HG02840 (cell line): Measurements from ENCODE around the gene METTL1.
"Not testable (repeated sequence)": the region's sequence is repeated elsewhere in the genome, so short reads cannot be mapped to it uniquely, and the experiment has no call there.

ENCODE experiments used
- ATAC-seq: cut with Tn5 transposase; IDR thresholded peaks from one replicate; pipeline ENCODE4 v1.9.1; 2021; ENCODE audit warnings: mild to moderate bottlenecking, moderate library complexity, moderate number of reproducible peaks; ENCODE audit not compliant: unreplicated experiment, low FRiP score

METTL1 gene

GRCh38 chr12:57800965-57801364 lies 29.1 kb upstream of the METTL1 start:
- no peak for ATAC-seq

GRCh38 chr12:57797933-57798332 lies 26.0 kb upstream of the METTL1 start:
- no peak for ATAC-seq

- ATAC-seq = no peak
Observed at GRCh38 chr12:57796996-57797395, 25.1 kb upstream of the METTL1 start.

GRCh38 chr12:57795354-57795753 lies 23.4 kb upstream of the METTL1 start:
- ATAC-seq = no peak

GRCh38 chr12:57793920-57794319 lies 22.0 kb upstream of the METTL1 start:
- no peak for ATAC-seq

GRCh38 chr12:57783861-57784260 lies 12.0 kb upstream of the METTL1 start:
- no peak for ATAC-seq

GRCh38 chr12:57783466-57783801 lies 11.5 kb upstream of the METTL1 start:
- no peak for ATAC-seq

- ATAC-seq = peak; percentile 84
Observed at GRCh38 chr12:57782608-57783465, 10.9 kb upstream of the METTL1 start, which contains the start of gene TSFM. TSS of gene TSFM (plus strand) at chr12:57782787. CDS start at chr12:57782802, 15 bp downstream.

- no peak for ATAC-seq
Observed at GRCh38 chr12:57782243-57782607, 10.3 kb upstream of the METTL1 start.

- ATAC-seq = no peak
Observed at GRCh38 chr12:57781801-57782200, 9.9 kb upstream of the METTL1 start.

- ATAC-seq = no peak
Observed at GRCh38 chr12:57781244-57781643, 9.3 kb upstream of the METTL1 start.

GRCh38 chr12:57780284-57780897 lies 8.5 kb upstream of the METTL1 start:
- no peak for ATAC-seq

GRCh38 chr12:57779736-57780135 lies 7.8 kb upstream of the METTL1 start:
- no peak for ATAC-seq

- ATAC-seq = no peak
Observed at GRCh38 chr12:57777911-57778310, 6.0 kb upstream of the METTL1 start.

GRCh38 chr12:57777367-57777766 lies 5.5 kb upstream of the METTL1 start:
- ATAC-seq = no peak

- no peak for ATAC-seq
Observed at GRCh38 chr12:57776247-57776587, 4.3 kb upstream of the METTL1 start.

GRCh38 chr12:57775563-57776246 lies 3.8 kb upstream of the METTL1 start:
- no peak for ATAC-seq

- no peak for ATAC-seq
Observed at GRCh38 chr12:57775044-57775443, 3.1 kb upstream of the METTL1 start.

- not testable (repeated sequence) for ATAC-seq
Observed at GRCh38 chr12:57774634-57775033, 2.7 kb upstream of the METTL1 start.

GRCh38 chr12:57772429-57773322 lies 771 bp upstream of the METTL1 start, which contains the start of gene EEF1AKMT3:
TSS of gene EEF1AKMT3 (plus strand) at chr12:57772614. CDS start at chr12:57772725, 111 bp downstream.
- ATAC-seq = peak; percentile 7
